HL-60/S4 (cell line): ENCODE measurements around the gene HAUS3.

Experiments
- in situ Hi-C: fragments of 300-500 bp; cut with MboI; formaldehyde crosslinking; loops from 2 replicates; pipeline ENCODE4 v1.14.3; 2022; ENCODE audit warnings: low sequenced_read_pairs

Gene HAUS3, protein sequence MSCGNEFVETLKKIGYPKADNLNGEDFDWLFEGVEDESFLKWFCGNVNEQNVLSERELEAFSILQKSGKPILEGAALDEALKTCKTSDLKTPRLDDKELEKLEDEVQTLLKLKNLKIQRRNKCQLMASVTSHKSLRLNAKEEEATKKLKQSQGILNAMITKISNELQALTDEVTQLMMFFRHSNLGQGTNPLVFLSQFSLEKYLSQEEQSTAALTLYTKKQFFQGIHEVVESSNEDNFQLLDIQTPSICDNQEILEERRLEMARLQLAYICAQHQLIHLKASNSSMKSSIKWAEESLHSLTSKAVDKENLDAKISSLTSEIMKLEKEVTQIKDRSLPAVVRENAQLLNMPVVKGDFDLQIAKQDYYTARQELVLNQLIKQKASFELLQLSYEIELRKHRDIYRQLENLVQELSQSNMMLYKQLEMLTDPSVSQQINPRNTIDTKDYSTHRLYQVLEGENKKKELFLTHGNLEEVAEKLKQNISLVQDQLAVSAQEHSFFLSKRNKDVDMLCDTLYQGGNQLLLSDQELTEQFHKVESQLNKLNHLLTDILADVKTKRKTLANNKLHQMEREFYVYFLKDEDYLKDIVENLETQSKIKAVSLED

DNA sequence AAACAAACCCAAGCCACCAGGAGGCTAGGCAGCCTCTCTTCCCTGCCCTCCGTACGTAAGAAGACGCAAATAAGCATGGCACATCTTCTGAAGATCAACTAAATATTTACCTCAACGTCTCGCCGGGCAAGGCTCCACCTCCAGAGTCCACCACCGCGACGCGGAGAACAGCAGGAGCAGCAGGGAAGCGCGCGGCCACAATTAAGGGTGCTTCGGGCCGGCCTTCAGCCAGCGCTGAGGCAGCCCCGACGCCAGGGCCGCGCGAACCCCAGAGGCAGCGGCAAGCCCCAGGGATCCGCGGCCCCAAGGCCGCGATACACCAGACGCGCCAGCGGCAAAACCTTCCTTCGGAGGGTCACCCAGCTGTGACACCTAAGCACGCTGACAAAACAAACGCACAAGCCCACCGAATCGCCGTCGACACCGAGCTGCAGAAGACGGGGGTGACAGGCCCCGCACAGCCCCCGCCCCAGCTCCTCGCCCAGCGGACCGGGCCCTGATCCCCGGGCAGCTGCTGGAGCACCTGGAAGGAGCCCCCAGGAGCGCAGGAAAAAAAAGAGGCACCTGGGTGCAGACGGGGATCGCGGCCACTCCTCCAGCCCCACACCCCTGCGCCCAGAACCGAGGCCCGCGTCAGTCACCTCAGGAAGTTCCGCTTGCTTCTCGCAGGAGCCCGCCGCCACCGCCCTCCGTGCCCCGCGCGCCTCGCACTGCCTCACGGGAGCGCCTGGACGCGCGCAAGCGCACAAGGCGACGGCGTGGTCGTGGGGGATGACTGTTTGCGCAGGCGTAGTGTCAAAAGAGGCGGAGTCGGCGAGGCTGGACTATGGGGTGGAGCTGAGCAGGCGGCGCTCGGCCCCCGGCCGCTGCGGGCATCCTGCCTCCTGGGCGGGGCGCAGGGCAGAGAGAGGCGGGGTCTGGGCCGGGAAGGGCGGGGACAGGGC, at the start of gene HAUS3, which contains the start of gene POLN:
HAUS3 (minus strand) TSS at position 712 of the 944 bp plus-strand sequence. CDS start 1,175 bp downstream, outside the sequence.
POLN (minus strand) TSS at position 712 of the 944 bp plus-strand sequence. CDS start 12,890 bp downstream, outside the sequence.
- in situ Hi-C loops = no loop called here

DNA sequence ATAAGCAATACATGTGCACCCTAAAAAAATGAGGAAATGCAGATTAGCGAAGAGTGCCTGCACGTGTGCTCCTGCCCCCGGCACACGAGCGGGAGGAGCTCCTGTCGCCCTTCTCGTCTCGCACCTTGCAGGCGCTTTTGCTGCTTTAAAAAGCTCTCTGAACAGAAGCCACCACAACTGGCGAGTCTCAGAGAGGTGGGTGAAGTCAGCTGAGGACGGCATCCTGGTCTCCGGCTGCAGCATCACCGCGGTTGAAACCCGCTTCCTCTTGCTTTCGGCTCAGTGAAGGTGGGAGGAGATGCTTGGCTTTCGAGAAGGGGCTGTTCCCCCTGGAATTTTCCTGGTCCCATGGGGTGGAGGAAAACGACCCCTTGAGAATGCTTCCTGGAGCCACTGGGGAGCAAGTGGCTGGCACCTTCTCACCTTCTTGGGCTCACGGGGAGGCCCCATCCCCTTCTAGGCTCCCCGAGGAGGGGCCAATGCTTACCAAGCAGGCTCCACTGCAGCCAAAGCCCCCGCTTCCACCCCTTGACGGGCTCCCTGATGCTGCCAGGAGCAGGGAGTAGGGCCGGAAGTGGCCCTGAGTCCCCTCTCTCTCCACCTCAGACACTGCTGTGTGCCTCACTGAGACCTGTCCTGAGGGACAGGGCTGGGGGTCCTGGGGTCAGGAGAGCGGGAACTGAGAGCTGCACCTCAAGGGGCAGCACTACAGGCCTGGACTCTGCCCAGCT, 49.2 kb upstream of the HAUS3 start:
- in situ Hi-C loops = no loop called here

DNA sequence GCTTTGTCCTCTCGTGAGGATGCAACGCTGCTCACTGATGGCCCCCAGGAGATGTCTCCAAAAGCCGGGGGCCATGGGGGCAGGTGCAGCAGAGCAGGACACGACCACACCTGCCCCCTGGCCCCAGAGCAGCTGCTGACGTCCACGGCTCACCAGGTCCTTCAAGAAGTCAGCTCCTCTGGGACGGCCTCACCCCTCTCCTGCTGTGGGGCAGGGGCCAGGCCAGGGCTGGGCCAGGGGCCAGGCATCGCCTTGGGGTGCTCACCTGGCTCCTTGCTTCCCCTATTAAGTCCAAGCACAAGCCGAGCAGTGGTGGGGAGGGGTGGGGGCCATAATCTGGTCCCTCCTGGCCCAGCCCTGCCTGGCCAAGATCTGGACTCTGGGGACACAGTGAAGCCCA, 48.6 kb upstream of the HAUS3 start:
- in situ Hi-C loops = no loop called here

DNA sequence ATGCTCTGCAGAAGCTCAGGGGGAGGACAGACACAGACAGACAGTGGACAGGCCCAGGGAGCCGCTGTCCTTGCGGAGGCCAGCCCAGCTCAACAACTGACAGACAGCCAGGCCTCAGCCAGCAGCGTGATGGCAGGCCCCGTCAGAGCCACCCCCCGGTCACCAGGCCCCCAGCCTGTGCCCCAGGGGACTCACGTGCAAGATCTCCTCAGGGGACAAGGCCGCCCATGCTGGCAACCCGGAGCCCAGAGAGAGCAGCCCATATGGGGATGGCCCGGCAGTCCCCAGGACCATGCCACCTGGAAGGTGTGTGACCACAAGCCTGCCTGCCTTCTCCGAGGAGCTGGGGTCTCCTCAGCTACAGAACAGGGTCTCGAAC, 48.0 kb upstream of the HAUS3 start:
- in situ Hi-C loops = no loop called here

DNA sequence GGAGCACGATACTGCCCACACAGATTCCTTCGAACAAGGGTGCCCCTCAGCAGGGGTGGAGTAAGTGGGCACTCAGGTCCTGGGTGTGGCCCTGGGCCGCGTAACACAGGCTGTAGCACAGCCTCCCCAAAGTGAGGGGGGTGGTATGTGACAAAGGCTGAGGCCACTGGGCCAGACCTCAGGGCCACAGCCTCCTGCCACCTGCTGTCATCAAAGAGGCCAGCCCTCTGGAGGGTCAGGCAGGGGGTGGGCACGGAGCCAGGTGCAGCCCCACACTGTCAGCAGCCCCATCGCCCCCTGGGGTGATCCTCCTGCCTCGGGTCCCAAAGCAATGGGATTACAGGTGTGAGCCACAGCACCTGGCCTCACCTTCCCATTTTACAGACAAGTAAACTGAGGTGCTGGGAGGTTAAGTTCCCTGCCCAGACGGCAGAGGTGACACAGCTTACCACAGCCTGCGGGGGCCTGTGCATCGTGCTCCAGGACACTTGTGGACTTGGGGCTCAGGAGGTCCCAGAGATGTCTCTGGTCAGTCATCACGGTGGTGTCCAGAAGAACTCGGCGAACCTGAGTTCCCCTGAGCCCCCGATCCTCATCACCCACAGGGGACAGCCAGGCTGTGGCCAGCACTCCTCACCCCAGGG, 47.5 kb upstream of the HAUS3 start:
- in situ Hi-C loops = no loop called here

DNA sequence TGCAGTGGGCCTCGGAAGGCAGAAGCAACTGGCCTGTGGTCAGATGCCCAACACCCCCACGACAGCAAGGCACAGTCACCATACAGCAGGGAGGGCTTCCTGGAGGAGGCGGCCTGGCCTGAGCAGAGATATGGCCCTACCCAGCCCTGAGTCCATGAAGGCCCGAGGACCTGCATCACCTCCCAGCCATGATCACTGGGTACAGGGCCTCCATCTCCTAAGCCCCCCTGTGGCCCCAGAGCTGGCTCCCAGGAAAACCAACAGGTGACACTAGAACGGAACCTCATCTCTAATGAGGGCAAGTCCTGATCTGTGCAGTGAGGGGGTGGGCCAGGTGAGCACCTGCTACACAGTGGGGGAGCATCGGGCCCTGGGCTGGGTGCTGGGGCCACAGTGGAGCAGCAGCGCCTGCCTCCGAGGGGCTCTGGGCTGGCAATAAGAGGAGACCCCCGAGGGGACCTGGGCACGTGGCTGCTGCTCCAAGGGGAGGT, 46.2 kb upstream of the HAUS3 start:
- in situ Hi-C loops = no loop called here

DNA sequence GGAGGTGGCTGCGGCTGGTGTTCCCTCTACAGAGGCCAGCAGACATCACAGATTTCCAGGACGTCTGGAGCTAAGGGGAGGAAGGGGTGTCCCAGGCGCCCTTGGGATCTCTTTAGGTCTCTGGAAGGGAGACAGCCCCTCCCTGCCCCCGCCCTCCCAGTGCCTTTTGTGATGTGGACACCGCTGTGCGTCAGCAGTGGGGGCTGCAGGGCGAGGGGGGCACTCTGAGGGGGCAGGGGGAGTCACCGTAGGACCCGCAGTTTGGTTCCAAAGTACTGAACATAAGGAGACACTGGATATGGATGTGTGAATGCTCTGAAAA, 45.6 kb upstream of the HAUS3 start:
- in situ Hi-C loops = no loop called here

DNA sequence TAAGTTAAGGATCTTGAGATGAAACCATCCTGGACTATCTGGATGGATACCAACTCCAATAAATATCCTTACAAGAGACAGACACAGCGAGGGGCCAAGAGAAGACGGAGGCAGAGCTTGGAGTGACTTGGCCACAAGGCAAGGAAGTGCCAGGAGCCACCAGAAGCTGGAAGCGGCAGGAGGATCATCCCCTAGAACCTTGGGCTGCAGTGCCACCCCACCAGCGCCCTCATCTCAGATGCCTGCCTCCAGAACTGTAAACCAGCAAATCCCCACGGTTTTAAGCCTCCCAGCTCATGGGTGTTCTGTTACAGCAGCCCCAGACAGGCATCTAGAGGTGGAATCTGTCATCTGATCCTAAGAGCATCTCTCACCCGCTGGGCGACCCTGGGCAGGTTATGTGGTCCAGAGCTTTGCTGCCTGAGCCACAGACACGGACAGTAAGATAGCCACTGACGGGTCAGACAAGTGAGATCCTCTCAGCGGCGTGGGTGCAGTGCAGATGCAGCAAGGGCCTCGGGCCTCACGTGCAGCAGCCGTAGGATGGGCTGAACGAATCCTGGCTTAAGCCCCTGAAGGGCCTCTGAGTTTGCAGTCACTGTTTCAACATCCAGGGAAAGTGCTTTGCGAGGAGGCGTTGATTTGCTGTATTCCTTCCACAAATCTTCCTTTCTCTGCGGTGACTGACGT, 45.1 kb upstream of the HAUS3 start:
- in situ Hi-C loops = no loop called here

DNA sequence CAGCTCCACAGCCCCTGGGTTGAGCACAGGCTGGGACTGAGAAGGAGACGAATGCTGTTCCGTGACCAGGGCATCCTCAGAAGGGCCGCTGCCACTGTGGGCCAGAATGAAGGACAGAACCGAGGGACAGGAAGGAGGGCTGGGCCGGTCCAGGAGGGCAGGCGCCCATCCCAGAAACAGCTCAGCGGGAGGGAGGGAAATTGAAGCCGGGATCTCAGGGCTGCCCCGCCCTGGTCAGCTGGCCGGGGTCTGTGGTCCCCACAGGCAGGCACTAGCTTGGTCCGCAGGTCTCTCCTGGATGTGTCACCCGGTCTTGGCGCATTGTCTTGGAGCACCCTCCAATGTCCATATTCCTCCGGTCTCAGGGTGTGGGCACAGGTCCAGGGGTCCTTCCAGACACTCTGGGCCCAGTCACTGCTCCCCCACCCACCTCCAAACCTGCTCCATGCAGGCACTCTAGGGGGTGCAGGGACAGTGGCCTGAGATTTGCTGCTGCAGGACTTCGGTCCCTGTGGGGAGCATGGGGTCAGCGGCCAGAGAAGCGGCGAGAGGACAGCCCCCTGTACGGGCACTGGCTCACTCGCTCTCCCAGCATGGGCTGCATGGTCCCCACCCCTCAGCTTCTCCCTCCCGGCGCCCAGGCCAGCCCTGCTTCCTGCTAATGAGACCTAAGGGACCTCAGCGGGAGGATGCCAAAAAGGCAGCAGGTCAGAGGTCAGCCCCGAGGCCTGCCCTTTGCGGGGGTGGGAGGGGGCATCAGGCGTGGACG, 43.9 kb upstream of the HAUS3 start:
- in situ Hi-C loops = no loop called here

DNA sequence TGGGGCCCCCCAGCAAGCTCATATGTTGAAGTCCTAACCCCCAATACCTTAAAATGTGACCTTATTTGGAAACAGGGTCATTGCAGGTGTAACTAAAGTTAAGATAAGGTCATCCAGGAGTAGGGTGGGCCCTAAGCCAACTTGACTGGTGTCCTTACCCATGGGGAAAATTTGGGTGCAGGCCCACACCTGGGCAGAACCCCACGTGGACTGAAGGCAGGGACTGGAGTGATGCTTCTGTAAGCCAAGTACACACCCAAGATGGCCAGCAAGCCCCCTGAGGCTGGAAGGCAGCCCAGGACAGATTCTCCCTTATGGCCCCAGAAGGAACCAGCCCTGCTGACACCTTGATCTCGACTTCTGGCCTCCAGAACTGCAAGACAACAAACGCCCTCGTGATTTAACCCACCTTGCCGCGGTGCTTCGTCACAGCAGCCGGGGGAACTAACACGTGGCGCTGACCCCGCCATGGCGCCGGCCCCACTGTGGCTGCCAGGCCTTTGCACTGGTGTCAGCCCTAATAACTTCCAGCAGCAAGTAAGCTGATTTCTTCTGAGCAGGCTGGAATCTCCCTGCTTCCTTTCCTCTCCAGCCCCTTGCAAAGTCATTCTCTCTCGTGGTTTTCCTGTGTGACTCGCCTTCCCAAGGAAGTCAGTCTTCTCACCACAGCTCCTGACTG, 43.2 kb upstream of the HAUS3 start:
- in situ Hi-C loops = no loop called here

DNA sequence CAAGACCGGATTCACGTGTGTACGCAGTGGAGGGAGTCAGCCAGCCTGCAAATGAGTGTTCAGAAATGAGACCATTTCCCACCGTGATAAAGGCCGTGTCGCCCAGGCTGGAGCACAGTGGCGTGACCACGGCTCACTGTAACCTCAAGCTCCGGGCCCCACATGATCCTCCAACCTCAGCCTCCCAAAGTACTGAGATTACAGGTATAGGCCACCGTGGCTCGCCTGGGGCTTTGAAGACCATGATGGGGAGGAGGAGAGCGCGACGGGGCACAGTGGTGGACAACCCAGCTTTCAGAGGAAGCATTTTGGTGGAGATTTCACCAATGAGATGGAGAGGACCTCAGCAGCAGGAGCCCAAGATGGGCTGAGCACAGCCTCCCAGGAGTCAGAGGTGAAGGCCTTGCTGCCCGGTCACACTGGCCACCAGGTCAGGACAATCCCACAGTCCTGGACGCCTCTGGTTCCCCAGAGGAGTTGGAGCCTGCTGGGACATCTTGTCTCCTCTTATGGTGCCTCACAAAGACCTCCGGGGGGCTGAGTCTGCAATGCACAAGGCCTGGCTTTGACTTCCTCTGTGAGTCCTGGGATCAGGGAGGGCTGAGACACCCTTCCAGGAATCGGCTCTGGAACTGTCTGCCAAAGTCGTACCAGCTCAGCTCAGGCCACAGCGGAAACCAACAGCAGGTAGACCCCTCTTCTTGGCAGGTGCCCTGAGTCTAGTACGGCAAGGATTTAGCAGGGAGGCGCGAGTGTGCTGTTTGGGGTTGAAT, 42.4 kb upstream of the HAUS3 start:
- in situ Hi-C loops = no loop called here

DNA sequence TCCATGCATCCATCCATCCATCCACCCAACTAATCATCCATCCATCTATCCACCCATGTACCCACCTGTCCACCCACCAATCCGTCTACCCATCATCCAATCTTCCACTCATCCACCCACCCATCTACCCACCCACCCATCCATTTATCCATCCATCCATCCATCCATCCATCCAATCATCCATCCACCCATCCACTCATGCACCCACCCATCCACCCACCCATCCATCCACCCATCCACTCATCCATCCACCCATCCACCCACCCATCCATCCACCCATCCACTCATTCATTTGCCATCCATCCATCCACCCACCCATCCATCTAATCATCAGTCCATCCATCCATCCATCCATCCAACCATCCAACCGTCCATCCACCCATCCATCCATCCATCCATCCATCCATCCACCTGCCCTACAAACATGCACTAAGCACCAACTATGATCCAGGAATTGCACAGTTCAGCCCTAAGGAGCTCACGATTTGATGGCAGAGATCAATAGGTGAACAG, 41.3 kb upstream of the HAUS3 start:
- in situ Hi-C loops = no loop called here

DNA sequence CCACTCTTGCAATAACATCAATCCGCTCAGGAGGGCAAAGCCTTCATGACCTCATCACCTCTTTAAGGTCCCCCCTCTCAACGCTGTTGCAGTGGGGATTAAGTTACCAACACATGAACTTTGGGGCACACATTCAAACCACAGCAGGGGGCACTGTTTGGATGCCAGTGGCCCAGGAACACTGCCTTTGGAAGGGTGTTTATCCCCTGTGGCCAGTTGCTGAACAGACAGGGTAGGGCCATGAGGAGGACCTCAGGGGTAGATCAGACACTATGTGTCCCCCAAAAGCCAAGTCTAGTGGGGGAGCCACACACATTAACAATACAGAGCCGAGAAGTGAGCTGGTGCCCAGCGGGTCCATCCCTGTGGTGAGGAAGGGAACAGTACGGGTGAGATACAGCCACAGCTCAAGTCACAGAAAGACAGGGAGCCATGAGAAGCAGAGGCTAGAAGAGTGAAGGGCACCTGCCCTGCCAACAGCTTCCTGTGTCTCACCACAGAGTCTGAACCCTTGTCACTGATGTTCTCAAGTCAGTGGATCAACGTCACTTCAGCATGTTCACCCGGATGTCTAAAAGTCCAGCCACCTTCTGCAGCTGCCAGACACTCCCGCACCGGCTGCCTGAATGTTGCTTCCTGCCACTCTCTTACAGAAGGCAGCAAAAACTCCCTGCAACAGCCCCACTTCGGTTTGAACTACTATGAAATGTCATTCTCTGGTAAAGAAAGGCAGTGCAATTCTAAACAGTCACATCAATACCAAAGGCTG, 39.8 kb upstream of the HAUS3 start:
- in situ Hi-C loops = no loop called here

DNA sequence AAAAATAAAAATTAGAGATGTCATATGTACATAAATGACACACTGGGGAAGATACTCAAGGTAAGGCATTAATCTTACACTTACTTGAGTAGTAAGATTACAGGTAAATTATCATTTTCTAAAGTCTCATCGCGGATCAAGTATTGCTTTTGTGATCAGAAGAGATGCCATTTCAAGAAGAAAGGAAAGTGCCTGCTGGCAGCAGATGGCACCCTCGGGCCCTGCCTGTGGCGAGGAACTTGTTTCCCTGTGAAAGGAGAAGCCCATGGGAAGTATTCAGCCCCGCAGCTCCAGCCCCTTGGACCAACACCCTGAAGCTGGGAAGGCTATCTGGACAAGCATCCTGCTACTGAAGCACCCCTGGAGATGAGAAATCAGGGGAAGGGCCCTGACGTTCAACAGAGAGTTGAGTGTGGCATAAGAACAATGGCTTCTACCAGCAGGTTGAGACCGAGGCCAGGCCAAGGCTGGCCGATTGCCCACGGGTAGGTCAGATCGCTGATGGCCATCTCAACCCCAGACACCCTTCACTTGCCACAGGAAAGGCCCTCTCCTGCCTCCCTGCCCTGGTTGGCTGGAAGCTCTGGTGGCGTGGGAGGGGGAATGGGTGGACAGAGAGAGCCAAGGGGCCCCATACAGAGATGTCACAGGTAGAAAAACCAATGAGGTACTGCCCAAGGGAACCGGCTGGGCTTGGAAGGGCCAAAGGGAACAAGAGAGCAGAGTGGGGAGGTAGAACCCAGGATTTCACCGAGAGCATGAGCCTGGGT, 38.8 kb upstream of the HAUS3 start:
- in situ Hi-C loops = no loop called here

DNA sequence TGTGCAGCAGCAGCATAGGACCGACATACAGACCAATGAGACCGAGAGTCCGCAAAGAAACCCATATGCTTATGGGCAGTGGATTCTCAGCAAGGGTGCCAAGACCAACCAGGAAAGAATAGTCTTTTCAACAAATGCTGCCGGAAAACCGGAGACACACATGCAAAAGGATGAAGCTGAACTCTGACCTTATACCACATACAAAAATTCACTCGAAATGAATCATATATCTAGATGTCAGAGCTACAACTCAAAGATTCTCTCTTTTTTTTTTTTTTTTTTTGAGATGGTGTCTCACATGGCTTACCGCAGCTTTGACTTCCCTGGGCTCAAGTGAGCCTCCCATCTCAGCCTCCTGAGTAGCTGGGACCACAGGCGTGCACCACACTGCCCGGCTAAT, 36.0 kb upstream of the HAUS3 start:
- in situ Hi-C loops = no loop called here
